H7 (cell line): ENCODE data around the gene DUOX1. TPM values are rescaled to one million over a fixed set of nuclear protein-coding genes. Genes with fewer than 3 reads are reported as not detected.

Experiments
- DNase-seq: peaks from one replicate; pipeline ENCODE4 v3.0.0; 2012
- H3K27me3 ChIP-seq: 2 replicates; pipeline ENCODE4 v1.6.0; 2011; ENCODE audit warnings: mild to moderate bottlenecking, low read length; ENCODE audit not compliant: control insufficient read depth, insufficient read depth
- H3K36me3 ChIP-seq: replicated peaks from 2 replicates; pipeline ENCODE4 v1.5.1; 2011; ENCODE audit warnings: low read length; ENCODE audit not compliant: control insufficient read depth, insufficient read depth
- H3K4me3 ChIP-seq: 2 replicates; pipeline ENCODE4 v1.5.1; 2011; ENCODE audit warnings: low read depth, mild to moderate bottlenecking, control low read depth, low read length, moderate library complexity; ENCODE audit not compliant: insufficient read depth
- total RNA-seq: library from RNA; depleted of rRNA; stranded (reverse); fragments of >200 nt; shearing (Covaris generic); gene quantifications from 2 replicates; pipeline ENCODE4 v1.2.3, GENCODE V29; 2014

The DUOX1 gene
- total RNA-seq, 1 experiment from 2014 or later: 0.24 TPM

DNA sequence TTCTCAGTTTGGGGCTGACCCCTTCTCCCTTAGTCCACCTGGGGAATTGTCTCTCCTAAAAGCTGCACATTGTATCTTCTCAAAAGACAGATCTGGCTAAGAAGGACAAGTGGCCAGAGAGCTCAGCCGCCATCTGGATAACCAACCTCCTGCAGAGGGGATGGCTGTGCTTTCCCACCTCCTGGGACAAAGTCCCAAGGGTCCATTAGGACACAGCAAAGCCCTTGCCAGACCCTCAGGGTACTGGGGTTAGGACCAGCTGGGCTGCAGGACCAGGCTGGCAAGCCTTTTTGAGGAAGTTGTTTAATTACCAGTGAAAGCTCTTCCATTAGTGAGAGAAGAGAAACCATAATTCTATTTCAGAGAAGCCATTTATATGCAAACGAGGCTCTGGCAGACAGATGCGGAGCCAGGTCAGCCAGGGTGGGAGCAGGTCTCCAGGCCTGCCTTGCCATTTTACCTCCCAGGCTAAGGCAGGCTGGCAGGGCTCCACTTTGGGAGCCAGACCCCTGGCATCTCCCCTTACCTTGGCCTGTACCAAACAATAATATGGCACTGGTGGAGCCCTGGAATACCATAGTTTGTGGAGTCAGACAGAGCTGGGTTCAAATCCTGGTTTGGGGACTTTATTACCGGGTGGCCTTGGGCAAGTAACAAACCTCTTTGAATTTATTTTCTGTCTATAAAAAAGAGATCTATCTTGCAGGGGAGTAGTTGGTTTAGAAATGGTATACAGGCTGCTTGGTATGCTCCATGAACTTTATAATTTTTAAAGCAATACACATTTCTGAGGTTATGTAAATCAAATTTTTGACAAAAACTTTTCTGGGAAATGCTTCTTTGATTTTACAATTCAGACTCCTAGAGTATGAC, 40.0 kb downstream of the DUOX1 start:
- H3K4me3 ChIP-seq: no peak overlapping the region
- H3K36me3 ChIP-seq: no peaks in the 10 kb centered on the region; the same call in none of the 2 replicates
- peak; percentile 77 for DNase-seq
- no peaks in the 10 kb centered on the region for H3K27me3 ChIP-seq

DNA sequence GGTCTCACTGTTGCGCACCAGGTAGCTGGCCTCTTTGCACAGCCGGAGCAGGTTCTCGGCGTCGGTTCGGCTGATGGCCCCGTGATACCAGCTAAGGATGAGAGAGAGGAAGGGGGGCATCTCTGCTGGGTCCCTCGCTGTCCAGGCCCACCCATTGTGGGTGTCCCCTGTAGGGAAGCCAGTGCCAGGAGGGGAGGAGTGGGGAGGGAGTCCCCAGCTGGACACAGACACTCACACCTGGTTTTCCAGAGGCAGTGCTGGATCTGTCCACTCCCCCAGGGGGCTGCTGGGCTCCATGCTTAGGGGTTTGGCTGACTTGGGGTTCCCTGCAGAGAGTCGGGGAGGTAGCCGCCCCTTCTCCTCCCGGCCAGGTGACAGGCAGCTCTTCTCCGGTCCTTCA, 42.1 kb downstream of the DUOX1 start:
- Histone ChIP-seq H3K27me3 (no peaks in the 10 kb centered on the region), H3K36me3 (no peaks in the 10 kb centered on the region; the same call in none of the 2 replicates), H3K4me3 (no peak overlapping the region)
- DNase-seq: no peak

DNA sequence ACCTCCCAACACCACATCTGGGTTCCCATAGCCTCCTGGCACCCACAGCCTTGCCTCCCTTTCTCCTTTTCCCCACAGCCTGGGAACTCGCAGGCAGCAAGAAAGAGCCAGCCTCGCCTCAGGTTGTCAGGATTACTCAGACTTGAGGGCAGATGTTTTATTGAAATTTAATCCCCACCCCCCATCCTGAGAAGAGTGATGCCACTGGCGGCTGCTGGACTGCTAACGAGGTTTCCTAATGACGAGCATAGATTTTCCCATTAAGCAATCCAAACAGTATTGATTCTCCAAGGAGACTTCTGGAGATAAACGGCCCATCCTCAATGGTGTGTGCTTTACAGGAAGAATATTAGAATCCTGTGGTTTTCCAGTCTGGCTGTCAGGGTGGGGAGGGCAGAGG, 44.3 kb downstream of the DUOX1 start:
- Histone ChIP-seq H3K27me3 (no peaks in the 10 kb centered on the region), H3K36me3 (peaks cover 2% of the 10 kb centered on the region), H3K4me3 (no peak overlapping the region)
- DNase-seq: peak; percentile 17

DNA sequence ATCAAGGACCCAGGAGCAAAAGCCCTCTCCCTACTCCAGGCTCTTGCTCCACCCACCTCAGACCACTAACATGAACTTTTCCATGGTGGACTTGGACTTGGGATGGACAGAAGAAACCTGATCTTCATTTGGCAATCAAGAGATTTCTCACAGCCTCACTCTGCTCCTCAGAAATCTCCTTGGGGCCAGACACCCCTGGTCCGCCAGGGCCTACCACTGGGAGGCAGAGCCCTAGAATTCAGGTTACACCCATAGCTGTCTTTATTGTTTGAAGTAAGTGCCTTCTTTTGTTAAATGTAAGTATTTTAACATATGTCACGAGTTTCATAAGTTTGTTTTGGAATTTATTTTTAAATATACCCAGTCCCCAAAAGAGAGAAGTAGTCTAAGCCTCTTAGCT, 44.8 kb downstream of the DUOX1 start:
- no peak overlapping the region for H3K4me3 ChIP-seq
- H3K27me3 ChIP-seq: no peaks in the 10 kb centered on the region
- peaks cover 2% of the 10 kb centered on the region for H3K36me3 ChIP-seq

DNA sequence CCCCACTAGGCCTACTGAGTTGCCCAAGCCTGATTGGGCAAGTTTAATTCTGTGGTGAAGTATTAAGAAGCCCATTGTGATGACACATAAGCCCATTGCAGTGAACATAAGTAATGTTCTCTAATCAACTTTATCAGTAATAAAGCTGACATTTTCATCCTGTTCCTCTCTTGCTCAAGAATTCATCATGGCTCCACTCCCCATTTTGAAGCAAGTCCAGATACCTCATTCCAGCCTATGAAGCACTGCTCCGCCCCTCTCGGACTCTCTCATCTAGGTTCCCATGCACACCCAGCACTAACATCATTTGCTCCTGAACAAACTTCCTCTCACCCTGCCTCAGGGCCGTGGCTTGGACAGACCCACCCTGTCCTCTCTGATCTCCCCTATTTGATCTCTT, 47.5 kb downstream of the DUOX1 start:
- peak; percentile 5 for DNase-seq
- Histone ChIP-seq H3K36me3 (peaks cover 2% of the 10 kb centered on the region), H3K4me3 (no peak overlapping the region), H3K27me3 (no peaks in the 10 kb centered on the region)

More for the DNA sequence above, 44.8 kb downstream of the DUOX1 start:
- DNase-seq: peak; percentile 31

DNA sequence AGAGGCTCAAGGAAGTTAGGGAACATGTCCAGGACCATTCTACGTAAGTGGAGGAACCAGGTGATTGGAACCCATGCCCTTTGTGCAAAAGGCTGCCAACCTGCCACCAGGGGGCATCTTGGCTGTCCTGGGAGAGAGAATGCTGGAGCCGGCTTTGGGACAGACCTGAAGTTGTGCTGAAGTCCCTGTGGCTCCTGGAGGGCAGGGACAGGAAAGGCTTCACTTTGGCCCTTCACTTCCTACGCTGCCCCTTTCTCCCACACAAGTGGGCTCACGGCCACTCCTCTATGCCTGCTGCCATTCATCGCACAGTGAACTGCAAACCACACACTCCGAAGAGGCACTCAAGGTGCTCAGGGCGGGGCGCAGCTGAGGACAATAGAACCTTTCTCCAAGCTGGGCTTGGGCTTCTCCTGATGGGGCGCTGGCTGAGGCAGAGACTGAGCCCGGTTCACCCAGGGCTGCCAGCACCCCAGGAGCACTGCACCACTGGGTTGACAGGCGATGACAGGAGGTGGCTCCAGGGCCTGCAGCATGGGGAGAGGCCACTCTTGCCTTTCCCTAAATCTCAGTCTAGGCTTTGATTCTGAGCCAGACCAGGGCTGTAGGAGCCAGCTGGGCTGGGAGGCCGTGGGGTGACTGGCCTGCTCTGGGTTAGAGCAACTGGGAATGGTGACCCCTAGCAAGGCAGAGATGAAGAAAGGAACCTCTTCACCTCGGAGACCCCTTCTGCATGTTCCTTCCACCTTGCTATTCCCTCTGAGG, 49.6 kb downstream of the DUOX1 start:
- DNase-seq: peak; percentile 90
- H3K27me3 ChIP-seq: no peaks in the 10 kb centered on the region
- H3K36me3 ChIP-seq: peaks cover 2% of the 10 kb centered on the region
- H3K4me3 ChIP-seq: no peak overlapping the region

DNA sequence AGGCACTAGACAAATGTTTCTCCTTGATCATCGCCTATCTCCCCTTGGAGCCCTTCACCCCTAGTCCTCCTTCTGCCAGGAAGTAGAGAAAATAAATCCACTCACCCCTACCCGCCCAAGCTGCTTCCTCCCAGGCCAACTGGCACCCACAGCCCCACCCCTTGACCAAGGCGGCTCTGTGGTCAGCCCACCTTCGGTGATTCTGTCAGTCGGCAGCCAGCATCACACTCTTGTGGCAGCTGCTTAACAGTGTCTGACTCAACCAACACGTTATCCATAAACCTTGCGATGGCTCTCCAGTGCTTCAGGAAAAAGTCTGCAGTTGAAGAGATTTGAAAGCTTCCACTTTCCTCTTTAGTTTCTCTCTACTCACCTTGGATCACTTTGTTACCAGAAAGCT, 50.4 kb downstream of the DUOX1 start:
- Histone ChIP-seq H3K4me3 (no peak overlapping the region), H3K36me3 (peaks cover 2% of the 10 kb centered on the region), H3K27me3 (no peaks in the 10 kb centered on the region)
- DNase-seq: peak; percentile 27

DNA sequence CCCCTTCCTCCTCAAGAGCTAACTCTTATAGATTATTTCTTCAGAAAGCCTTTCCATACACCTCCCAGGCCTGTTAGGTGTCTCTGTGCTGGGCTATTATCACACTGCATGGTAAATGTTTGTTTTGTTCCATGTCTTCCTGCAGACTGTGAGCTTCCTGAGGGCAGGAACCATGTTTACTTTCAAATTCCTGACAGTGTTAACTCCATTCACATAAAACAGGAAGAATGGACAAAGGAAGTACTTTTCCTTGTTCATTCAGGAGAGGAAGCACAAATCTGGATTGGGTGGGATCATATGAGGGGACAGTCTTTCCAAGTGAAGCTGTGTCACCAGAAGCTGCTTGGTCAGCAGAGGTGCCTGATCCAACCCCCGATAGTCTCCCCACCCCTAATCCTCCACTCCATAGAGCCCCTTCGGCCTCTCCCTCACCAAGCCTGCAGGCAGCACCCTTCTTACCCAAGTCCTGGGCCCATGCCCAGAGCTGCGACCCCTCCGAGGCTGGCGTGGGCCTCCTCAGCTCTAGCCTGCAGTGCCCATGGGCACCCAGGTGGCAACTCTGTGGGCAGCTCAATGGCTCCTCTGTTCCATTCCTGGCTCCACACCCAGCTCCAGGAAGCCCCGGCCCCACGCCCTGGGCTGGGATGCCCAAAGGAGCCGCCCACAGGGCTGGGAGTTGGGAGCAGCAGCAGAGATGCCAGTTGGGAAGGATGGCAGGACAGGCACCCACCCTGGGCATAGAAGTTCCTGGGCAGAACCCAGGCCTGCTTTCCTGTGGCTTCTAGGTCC, 51.0 kb downstream of the DUOX1 start:
- peak; percentile 32 for DNase-seq
- H3K4me3 ChIP-seq: no peak overlapping the region
- H3K36me3 ChIP-seq: peaks cover 2% of the 10 kb centered on the region
- no peaks in the 10 kb centered on the region for H3K27me3 ChIP-seq

DNA sequence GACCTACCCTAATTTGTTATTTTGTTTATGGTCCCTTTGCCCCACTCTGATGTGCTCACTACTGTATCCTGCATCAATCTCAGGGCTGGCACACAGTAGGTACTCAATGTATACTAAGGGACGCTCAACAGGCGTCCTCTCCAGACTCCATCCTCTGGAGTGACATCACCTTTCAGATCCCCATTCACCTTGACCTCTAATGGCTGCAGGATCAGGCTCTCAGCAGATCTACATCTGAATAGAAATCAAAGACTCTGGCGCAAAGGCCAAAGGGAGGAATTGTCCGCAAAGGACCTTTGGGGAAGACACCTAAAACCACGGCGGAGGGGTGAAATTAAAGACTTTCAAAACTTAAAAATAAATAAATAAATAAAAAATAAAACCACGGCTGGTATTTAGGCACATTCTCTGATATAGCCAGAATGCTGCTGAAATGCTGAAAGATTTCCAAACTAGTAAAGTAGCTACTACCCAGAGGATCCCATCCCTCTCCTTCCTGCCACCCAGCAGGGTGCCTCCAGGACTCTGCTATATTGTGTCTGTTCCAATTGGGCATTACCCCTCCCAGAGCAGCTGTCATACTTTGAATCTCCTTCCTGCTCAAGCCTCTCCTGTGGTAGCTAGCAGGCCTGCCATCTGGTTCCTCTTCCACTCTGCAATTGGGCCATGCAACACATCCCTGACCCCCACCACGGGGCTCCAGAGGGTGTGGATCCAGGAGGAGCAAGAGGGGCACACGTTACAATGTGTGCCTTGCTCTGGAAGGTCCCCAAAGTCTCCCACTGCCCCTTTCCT, 51.9 kb downstream of the DUOX1 start:
- DNase-seq: peak; percentile 68
- Histone ChIP-seq H3K4me3 (no peak overlapping the region), H3K27me3 (no peaks in the 10 kb centered on the region), H3K36me3 (peaks cover 2% of the 10 kb centered on the region)

DNA sequence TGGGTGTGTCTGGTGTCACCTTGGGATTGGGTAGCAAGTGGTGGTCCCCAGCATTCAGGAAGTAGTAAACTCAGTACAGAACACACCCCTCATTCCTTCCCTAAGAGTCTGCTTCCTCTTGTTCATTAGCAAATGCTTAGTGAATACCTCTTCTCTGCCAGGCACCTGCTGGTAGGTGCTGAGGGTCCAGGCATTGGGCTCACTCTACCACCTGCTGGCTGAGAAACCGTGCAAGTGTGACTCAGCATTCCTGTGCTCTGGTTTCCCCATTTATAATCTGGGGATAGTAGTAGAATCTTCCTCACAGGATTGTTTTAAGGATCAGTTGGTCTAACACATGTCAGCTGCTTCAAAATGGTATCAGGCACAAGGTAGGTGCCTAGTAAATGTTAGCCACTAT, 53.2 kb downstream of the DUOX1 start:
- Histone ChIP-seq H3K27me3 (peaks cover under 1% of the 10 kb centered on the region), H3K36me3 (peaks cover 2% of the 10 kb centered on the region), H3K4me3 (no peak overlapping the region)
- peak; percentile 63 for DNase-seq

DNA sequence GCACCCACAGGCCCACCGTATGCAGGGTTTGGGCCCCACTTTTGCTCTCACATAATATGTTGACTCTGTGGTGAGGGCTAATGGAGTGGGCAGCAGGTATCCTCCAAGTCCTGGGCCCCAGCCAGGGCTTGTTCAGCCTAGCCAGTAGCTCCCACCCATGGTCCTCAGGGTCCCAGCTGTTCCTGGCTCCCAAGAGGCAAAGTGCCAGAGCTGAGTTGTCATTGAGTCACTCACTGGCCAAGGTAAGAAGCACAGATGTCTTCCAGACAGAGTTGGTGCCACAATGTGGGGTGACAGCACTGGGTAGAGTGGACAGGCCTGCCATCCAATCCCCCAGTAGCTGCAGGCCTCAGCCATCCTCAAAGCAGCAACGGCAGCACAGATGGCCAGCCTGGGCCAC, 53.7 kb downstream of the DUOX1 start:
- H3K4me3 ChIP-seq: no peak overlapping the region
- DNase-seq: peak; percentile 13
- peaks cover 6% of the 10 kb centered on the region for H3K27me3 ChIP-seq
- no peaks in the 10 kb centered on the region; the same call in 1 of the 2 replicates for H3K36me3 ChIP-seq

DNA sequence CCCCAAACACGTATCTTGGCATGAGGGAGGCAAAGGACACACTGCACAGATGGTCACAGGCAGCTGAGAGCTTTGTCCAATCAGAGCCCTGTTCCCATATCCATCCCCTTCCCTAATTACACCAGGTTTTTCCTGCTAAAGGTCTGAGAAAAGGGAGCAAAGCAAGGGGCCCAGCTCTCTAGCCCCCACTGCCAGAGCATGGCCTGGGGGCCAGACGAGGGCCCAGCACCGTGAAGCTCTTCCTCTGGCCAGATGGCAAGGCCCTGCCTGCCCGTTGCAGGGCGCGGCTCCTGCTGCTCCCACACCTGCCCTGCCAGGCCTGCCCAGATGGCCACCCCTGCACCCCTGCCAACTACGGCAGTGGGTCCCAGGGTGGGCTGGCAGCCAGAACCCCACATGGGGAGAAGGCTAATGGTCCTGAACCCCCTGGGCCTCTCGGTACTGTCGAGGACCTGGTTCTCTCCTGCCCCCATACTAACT, 54.8 kb downstream of the DUOX1 start:
- H3K4me3 ChIP-seq: no peak overlapping the region
- H3K36me3 ChIP-seq: no peaks in the 10 kb centered on the region; the same call in 1 of the 2 replicates

DNA sequence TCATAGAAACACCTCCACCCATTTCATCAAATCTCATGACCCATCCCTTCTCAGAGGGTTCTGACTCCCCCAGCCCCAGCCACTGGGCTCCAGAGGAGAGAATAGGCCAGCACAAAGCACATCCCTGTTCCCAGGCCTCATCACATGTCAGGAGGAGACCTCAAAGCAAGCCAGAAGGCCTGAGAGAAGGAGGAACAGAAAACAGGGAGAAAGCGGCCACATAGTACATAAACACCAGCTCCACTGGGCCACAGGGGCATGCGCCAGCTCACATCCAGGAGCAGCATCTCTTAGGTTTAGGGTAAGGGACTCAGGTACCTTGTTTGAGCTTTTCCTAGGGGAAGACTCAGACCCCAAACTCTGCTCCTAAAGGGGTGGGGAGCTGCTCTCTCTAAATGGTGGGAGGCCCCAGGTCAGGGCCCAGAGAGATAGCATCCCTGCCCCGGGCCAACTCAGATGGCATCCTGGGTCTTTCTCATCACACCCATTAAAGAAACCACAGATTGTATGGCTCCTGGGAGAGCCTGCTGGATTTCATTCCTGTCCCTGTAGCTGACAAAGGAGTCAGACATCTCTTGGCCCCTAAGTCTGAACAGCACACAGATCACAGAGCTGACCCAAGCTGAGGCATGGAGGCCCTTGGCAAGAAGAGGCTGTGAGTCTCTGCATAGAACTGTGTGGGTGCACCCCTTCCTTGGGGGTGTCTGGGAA, 55.4 kb downstream of the DUOX1 start:
- no peaks in the 10 kb centered on the region; the same call in 1 of the 2 replicates for H3K36me3 ChIP-seq
- H3K4me3 ChIP-seq: no peak overlapping the region

More for the DNA sequence above, 54.8 kb downstream of the DUOX1 start:
- H3K27me3 ChIP-seq: peaks cover 11% of the 10 kb centered on the region
- peak; percentile 19 for DNase-seq

More for the DNA sequence above, 55.4 kb downstream of the DUOX1 start:
- peak; percentile 20 for DNase-seq
- peaks cover 11% of the 10 kb centered on the region for H3K27me3 ChIP-seq
